K562 (cell line): ENCODE data around the gene IQUB. TPM values are rescaled to one million over a fixed set of nuclear protein-coding genes. Genes with fewer than 3 reads are reported as not detected.

Experiments
- CBX3 ChIP-seq, 2 experiments: IDR thresholded peaks; 1 replicate in 1 of 2; 2 replicates in 1 of 2; pipeline ENCODE4 v1.6.1; 2012; ENCODE audit warnings: inconsistent platforms in 2 of 2, low read length in 2 of 2, borderline replicate concordance in 1 of 2, control low read depth in 1 of 2
- CHD4 ChIP-seq: fragments of 200-600 bp; sonication (generic); IDR thresholded peaks from 3 replicates; pipeline ENCODE4 v1.6.1; 2012; ENCODE audit warnings: low read depth, mild to moderate bottlenecking, mixed read lengths, low read length, inconsistent platforms; ENCODE audit not compliant: insufficient read depth, insufficient replicate concordance, poor library complexity, severe bottlenecking
- MTA3 ChIP-seq: fragments of 450-650 bp; formaldehyde crosslinking; IDR thresholded peaks from 2 replicates; pipeline ENCODE4 v1.6.1; 2017; ENCODE audit warnings: mild to moderate bottlenecking, borderline replicate concordance
- RBM25 ChIP-seq: fragments of 200-400 bp; formaldehyde crosslinking; IDR thresholded peaks from 2 replicates; pipeline ENCODE4 v1.6.1; 2018; ENCODE audit warnings: low read length, low read depth, moderate library complexity; ENCODE audit not compliant: severe bottlenecking
- SMC3 ChIP-seq: conservative IDR thresholded peaks from 2 replicates; pipeline ENCODE4 v1.6.1; 2011; ENCODE audit warnings: low read depth, low read length, improper control_type of control experiment; ENCODE audit not compliant: insufficient read depth
- TCF3 ChIP-seq: sonication (generic); formaldehyde crosslinking; IDR thresholded peaks from 2 replicates; pipeline ENCODE4 v1.4.0; 2020; ENCODE audit warnings: mild to moderate bottlenecking, missing genetic modification reagents
- TCF7L2 ChIP-seq: fragments of 150-350 bp; IDR thresholded peaks from 2 replicates; pipeline ENCODE4 v1.6.1; 2016; ENCODE audit warnings: low read depth, mild to moderate bottlenecking, low read length, moderate library complexity
- TEAD4 ChIP-seq, 2 experiments: sonication (generic) in 1 of 2; formaldehyde crosslinking in 1 of 2; IDR thresholded peaks; 2 replicates each; pipeline versions ENCODE4 v1.6.1 to v1.8.0; 2012 to 2022; ENCODE audit warnings: borderline replicate concordance in 1 of 2, inconsistent platforms in 1 of 2, low read length in 1 of 2, mild to moderate bottlenecking in 1 of 2, missing genetic modification reagents in 1 of 2
- polyA plus RNA-seq, 8 experiments: library from polyadenylated mRNA; depleted of rRNA in 4 of 8; stranded (reverse) in 5 of 8; unstranded in 3 of 8; fragments of >200 nt; fragmentation: Nextera tagmentation in 2 of 8; fragmentation: Illumina TruSeq in 1 of 8; extraction: Ambion mirVana in 2 of 8; extraction: Trizol in 1 of 8; gene quantifications; 2 replicates each; pipeline versions ENCODE4 v1.2.1 to v1.2.3, GENCODE V29; 2011 to 2014; ENCODE audit warnings: inconsistent platforms in 1 of 8, missing spikeins in 1 of 8
- total RNA-seq, 7 experiments: library from RNA; depleted of rRNA in 6 of 7; stranded (reverse); fragments of >200 nt in 6 of 7; fragmentation: Illumina TruSeq in 2 of 7; extraction: Trizol in 2 of 7; gene quantifications; 2 replicates each; pipeline versions ENCODE4 v1.2.1 to v1.2.3, GENCODE V29; 2011 to 2021; ENCODE audit warnings: low replicate concordance in 1 of 7
- TF ChIP-seq, protein P1 (sequence below): IDR thresholded peaks from 2 replicates; pipeline ENCODE4 v1.6.1; 2014; ENCODE audit warnings: antibody characterized with exemption
- TF ChIP-seq, protein P2 (sequence below), 2 experiments: fragments of 450-650 bp; formaldehyde crosslinking in 1 of 2; IDR thresholded peaks; 2 replicates each; pipeline versions ENCODE4 v1.4.0 to v1.6.1; 2014 to 2020; ENCODE audit warnings: mild to moderate bottlenecking in 2 of 2, borderline replicate concordance in 1 of 2, low read depth in 1 of 2
- TF ChIP-seq, protein P3 (sequence below): fragments of 250-450 bp; sonication (Bioruptor Pico); IDR thresholded peaks from 2 replicates; pipeline ENCODE4 v1.8.0; 2022; ENCODE audit warnings: moderate library complexity, mild to moderate bottlenecking, inconsistent platforms
- TF ChIP-seq, protein P4 (sequence below): fragments of 450-650 bp; formaldehyde crosslinking; IDR thresholded peaks from 2 replicates; pipeline ENCODE4 v1.4.0; 2020; ENCODE audit warnings: mild to moderate bottlenecking, moderate library complexity

Gene IQUB
- total and polyA plus RNA-seq, 9 of the 15 experiments (the other 6 are each of a cell fraction or from before 2014, with no cell fraction given), result 0.62 to 2.6 (median 1.4) TPM

DNA sequence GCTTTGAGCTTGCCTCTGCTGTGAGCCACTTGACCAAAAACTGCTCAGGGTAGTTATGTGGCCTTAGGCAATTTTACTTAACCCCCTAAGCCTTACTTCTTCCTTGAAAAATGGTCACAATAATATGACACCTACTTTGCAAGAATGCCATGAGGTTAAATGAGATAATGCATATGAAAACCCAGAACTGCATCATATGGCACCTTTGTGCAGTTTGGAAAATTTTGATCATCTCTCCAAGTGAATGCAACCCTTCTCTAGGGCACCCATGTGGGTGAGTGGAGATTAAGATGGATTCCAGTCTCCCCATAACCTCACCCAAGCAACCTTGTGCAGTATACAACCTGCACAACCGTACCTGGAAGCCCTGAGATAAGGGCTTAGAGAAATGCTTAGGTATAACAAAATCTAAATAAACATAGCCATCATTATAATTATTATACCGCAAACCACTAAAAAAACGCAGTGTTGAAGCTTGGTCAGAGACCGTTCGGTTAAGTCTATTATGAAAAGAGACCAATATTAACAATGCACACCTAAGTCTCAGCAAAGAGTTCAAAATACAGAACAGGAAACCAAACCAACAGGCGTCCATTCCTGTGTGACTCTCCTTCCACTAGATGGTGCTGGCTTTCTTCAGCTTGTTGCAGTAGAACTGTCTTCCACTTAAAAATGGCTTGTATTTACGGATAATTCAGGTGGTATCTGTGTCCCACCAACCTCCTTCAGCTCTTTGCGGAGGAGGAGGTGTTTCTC lies 46.2 kb upstream of the IQUB start (continued):
- TF ChIP-seq TCF3 (CRISPR knock-in tag), result no peak
- peak; percentile 28; the same call in 1 of the 2 replicates for TF ChIP-seq TEAD4 (IDR thresholded peaks at IDR 0.05; ENCODE audit: low read length)
- TF ChIP-seq TEAD4 (CRISPR knock-in tag; IDR thresholded peaks at IDR 0.05; ENCODE audit: borderline replicate concordance), result no peak
- TF ChIP-seq, protein P1, sequence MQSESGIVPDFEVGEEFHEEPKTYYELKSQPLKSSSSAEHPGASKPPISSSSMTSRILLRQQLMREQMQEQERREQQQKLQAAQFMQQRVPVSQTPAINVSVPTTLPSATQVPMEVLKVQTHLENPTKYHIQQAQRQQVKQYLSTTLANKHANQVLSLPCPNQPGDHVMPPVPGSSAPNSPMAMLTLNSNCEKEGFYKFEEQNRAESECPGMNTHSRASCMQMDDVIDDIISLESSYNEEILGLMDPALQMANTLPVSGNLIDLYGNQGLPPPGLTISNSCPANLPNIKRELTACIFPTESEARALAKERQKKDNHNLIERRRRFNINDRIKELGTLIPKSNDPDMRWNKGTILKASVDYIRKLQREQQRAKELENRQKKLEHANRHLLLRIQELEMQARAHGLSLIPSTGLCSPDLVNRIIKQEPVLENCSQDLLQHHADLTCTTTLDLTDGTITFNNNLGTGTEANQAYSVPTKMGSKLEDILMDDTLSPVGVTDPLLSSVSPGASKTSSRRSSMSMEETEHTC, result 0 out of 2 replicates have a peak, but pooled peaks have one; percentile 17
- 0 out of 2 replicates have a peak, but pooled peaks have one; percentile 46 for TF ChIP-seq MTA3
- peak; percentile 95 for TF ChIP-seq RBM25
- TF ChIP-seq, protein P2, sequence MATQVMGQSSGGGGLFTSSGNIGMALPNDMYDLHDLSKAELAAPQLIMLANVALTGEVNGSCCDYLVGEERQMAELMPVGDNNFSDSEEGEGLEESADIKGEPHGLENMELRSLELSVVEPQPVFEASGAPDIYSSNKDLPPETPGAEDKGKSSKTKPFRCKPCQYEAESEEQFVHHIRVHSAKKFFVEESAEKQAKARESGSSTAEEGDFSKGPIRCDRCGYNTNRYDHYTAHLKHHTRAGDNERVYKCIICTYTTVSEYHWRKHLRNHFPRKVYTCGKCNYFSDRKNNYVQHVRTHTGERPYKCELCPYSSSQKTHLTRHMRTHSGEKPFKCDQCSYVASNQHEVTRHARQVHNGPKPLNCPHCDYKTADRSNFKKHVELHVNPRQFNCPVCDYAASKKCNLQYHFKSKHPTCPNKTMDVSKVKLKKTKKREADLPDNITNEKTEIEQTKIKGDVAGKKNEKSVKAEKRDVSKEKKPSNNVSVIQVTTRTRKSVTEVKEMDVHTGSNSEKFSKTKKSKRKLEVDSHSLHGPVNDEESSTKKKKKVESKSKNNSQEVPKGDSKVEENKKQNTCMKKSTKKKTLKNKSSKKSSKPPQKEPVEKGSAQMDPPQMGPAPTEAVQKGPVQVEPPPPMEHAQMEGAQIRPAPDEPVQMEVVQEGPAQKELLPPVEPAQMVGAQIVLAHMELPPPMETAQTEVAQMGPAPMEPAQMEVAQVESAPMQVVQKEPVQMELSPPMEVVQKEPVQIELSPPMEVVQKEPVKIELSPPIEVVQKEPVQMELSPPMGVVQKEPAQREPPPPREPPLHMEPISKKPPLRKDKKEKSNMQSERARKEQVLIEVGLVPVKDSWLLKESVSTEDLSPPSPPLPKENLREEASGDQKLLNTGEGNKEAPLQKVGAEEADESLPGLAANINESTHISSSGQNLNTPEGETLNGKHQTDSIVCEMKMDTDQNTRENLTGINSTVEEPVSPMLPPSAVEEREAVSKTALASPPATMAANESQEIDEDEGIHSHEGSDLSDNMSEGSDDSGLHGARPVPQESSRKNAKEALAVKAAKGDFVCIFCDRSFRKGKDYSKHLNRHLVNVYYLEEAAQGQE (IDR thresholded peaks at IDR 0.05; ENCODE audit: borderline replicate concordance), result peak; percentile 80
- TF ChIP-seq, protein P2 (CRISPR knock-in tag; IDR thresholded peaks at IDR 0.05; ENCODE audit: low read depth), result no peak
- TF ChIP-seq CBX3 (IDR thresholded peaks at IDR 0.05; ENCODE audit: borderline replicate concordance in 1 of 2, low read length in 2 of 2), result 0 out of 3 replicates have a peak, but pooled peaks of 1 of the 2 experiments have one; percentile 10
- TF ChIP-seq, protein P3, sequence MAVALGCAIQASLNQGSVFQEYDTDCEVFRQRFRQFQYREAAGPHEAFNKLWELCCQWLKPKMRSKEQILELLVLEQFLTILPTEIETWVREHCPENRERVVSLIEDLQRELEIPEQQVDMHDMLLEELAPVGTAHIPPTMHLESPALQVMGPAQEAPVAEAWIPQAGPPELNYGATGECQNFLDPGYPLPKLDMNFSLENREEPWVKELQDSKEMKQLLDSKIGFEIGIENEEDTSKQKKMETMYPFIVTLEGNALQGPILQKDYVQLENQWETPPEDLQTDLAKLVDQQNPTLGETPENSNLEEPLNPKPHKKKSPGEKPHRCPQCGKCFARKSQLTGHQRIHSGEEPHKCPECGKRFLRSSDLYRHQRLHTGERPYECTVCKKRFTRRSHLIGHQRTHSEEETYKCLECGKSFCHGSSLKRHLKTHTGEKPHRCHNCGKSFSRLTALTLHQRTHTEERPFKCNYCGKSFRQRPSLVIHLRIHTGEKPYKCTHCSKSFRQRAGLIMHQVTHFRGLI (CRISPR knock-in tag), result no peak
- TF ChIP-seq, protein P4, sequence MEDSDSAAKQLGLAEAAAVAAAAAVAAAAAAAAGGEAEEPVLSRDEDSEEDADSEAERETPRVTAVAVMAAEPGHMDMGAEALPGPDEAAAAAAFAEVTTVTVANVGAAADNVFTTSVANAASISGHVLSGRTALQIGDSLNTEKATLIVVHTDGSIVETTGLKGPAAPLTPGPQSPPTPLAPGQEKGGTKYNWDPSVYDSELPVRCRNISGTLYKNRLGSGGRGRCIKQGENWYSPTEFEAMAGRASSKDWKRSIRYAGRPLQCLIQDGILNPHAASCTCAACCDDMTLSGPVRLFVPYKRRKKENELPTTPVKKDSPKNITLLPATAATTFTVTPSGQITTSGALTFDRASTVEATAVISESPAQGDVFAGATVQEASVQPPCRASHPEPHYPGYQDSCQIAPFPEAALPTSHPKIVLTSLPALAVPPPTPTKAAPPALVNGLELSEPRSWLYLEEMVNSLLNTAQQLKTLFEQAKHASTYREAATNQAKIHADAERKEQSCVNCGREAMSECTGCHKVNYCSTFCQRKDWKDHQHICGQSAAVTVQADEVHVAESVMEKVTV (CRISPR knock-in tag), result peak; percentile 96
- TF ChIP-seq TCF7L2, result no peak
- TF ChIP-seq CHD4, result no peak
- TF ChIP-seq SMC3, result peak; percentile 60
